ENCODE data around the gene PXDN.

GRCh38 chr2:1681323-1682180, 62.8 kb downstream of the PXDN start:
- TF ChIP-seq CTCF (tag by site-specific recombination; IDR thresholded peaks at IDR 0.05), result no peak
- no peak for TF ChIP-seq REST (tag by site-specific recombination; IDR thresholded peaks at IDR 0.05)
- no peak for TF ChIP-seq TRIM28 (IDR thresholded peaks at IDR 0.05; ENCODE audit: borderline replicate concordance, low read length)
- TF ChIP-seq AEBP2 (tag by site-specific recombination; IDR thresholded peaks at IDR 0.05; ENCODE audit: borderline replicate concordance), result no peak
- no peak for TF ChIP-seq ZNF18 (tag by site-specific recombination; IDR thresholded peaks at IDR 0.05)
- TF ChIP-seq KLF1 (tag by site-specific recombination; IDR thresholded peaks at IDR 0.05), result no peak
- TF ChIP-seq BCL11A (tag by site-specific recombination; IDR thresholded peaks at IDR 0.05; ENCODE audit: low read depth), result no peak
- no peak for TF ChIP-seq SETDB1 (IDR thresholded peaks at IDR 0.05; ENCODE audit: insufficient read length, low read length)
- no peak for TF ChIP-seq ZBTB44 (tag by site-specific recombination; IDR thresholded peaks at IDR 0.05)
- TF ChIP-seq ZNF518A (tag by site-specific recombination; conservative IDR thresholded peaks at IDR 0.05; ENCODE audit: low read depth), result no peak
- no peak for TF ChIP-seq ZNF701 (tag by site-specific recombination; IDR thresholded peaks at IDR 0.05)

Measured in HEK293 (cell line).